ENCODE measurements around the gene FMN2. TPM values are rescaled to one million over a fixed set of nuclear protein-coding genes. Genes with fewer than 3 reads are reported as not detected.
"Not testable (repeated sequence)": the region's sequence is repeated elsewhere in the genome, so short reads cannot be mapped to it uniquely, and the experiment has no call there.

The FMN2 gene
- total RNA-seq, 2 experiments from 2014 or later, result not detected

DNA sequence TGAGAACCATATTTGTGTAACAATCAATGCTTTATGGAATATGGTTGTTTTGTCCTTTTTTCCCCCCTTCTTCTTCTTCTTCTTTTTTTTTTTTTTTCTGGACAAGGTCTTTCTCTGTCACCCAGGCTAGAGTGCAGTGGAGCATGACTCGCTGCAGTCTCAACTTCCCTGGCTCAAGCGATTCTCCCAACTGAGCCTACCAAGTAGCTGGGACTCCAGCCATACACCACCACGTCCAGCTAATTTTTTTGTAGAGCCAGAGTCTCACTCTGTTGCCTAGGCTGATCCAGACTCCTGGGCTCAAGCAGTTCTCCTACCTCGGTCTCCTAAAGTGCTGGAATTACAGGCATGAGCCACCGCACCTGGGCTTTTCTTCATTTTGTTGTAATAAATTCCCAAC, 86.7 kb downstream of the FMN2 start:
- intact Hi-C loops (cut with micrococcal nuclease), result no loop called here
- ATAC-seq, result no peak
- no peak for DNase-seq
- H3K9me3 Mint-ChIP-seq, result no peaks in the 10 kb centered on the region
- no peak overlapping the region for H3K4me3 Mint-ChIP-seq
- H3K27ac Mint-ChIP-seq, result no peak overlapping the region
- H3K27me3 Mint-ChIP-seq, result peaks cover 1% of the 10 kb centered on the region
- H3K36me3 Mint-ChIP-seq (ENCODE audit: low read depth), result no peaks in the 10 kb centered on the region
- H3K4me1 Mint-ChIP-seq (ENCODE audit: low read depth), result no peaks in the 10 kb centered on the region
- CTCF ChIA-PET, result no interaction called here
- POLR2A ChIA-PET, result no interaction called here
- TF ChIP-seq, protein P1, sequence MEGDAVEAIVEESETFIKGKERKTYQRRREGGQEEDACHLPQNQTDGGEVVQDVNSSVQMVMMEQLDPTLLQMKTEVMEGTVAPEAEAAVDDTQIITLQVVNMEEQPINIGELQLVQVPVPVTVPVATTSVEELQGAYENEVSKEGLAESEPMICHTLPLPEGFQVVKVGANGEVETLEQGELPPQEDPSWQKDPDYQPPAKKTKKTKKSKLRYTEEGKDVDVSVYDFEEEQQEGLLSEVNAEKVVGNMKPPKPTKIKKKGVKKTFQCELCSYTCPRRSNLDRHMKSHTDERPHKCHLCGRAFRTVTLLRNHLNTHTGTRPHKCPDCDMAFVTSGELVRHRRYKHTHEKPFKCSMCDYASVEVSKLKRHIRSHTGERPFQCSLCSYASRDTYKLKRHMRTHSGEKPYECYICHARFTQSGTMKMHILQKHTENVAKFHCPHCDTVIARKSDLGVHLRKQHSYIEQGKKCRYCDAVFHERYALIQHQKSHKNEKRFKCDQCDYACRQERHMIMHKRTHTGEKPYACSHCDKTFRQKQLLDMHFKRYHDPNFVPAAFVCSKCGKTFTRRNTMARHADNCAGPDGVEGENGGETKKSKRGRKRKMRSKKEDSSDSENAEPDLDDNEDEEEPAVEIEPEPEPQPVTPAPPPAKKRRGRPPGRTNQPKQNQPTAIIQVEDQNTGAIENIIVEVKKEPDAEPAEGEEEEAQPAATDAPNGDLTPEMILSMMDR (IDR thresholded peaks at IDR 0.05), result no peak

DNA sequence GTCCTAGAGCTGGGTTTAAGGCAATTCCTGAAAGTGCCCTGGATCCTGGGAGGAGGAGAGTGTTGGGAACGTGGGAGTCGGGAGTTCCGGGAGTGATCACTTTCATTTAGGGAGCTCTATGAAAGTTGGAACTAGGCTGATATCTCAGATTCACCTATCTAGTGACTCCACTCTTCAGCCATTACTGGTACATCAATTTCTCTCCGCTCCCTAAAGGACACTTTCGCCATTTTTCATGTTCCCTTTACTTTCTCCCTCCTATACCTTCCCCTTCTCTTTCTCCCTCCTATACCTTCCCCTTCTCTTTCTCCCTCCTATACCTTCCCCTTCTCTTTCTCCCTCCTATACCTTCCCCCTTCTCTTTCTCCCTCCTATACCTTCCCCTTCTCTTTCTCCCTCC, 93.0 kb downstream of the FMN2 start:
- not testable (repeated sequence) for ATAC-seq
- CTCF ChIA-PET, result interaction anchor here (0.6 kb wide), 1 partner anchor 11 kb away, joined by 3 read pairs; no protein-coding TSS in a partner anchor

DNA sequence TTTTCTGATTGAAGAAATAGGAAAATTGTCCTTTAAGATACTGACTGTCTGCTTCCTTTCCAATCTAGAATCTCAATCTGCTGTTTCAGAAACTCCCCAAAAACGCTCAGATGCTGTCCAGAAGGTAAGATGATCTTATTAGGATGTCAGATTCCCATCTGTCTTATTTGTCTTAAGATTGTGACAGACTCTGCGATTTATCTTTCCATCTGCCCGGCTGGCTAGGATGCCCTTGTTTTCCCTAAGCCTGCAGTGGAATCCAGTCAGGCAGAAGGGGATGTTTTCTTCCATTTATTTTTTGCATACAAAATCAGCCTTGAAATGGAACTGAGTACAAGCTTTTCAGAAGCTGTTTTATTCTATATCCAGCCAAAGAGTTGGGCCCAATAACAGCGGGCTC, 96.5 kb downstream of the FMN2 start:
- no peaks in the 10 kb centered on the region for H3K4me1 Mint-ChIP-seq (ENCODE audit: low read depth)
- H3K36me3 Mint-ChIP-seq (ENCODE audit: low read depth), result no peaks in the 10 kb centered on the region
- ATAC-seq, result no peak
- H3K27ac Mint-ChIP-seq, result no peak overlapping the region
- intact Hi-C loops (cut with micrococcal nuclease), result loop anchor here (10.0 kb wide), 1 partner anchor 163 kb away; no protein-coding TSS in a partner anchor
- H3K27me3 Mint-ChIP-seq, result peaks cover 13% of the 10 kb centered on the region
- H3K4me3 Mint-ChIP-seq, result no peak overlapping the region
- CTCF ChIA-PET, result interaction anchor here (1.7 to 1.9 kb wide), 3 partner anchors 11 to 24 kb away, joined by 5 to 12 read pairs (median 6); no protein-coding TSS in a partner anchor
- TF ChIP-seq, protein P1 (IDR thresholded peaks at IDR 0.05), result no peak
- POLR2A ChIA-PET, result interaction anchor here (0.6 kb wide), 1 partner anchor 1281 kb away, joined by 3 read pairs; no protein-coding TSS in a partner anchor
- DNase-seq, result no peak
- no peaks in the 10 kb centered on the region for H3K9me3 Mint-ChIP-seq

More for the DNA sequence above, 93.0 kb downstream of the FMN2 start:
- H3K36me3 Mint-ChIP-seq (ENCODE audit: low read depth); H3K4me3 Mint-ChIP-seq; H3K9me3 Mint-ChIP-seq; H3K4me1 Mint-ChIP-seq (ENCODE audit: low read depth); H3K27ac Mint-ChIP-seq; DNase-seq; POLR2A ChIA-PET: not testable (repeated sequence)
- H3K27me3 Mint-ChIP-seq, result peaks cover 11% of the 10 kb centered on the region
- intact Hi-C loops (cut with micrococcal nuclease), result loop anchor here (10.0 kb wide), 1 partner anchor 160 kb away; no protein-coding TSS in a partner anchor

DNA sequence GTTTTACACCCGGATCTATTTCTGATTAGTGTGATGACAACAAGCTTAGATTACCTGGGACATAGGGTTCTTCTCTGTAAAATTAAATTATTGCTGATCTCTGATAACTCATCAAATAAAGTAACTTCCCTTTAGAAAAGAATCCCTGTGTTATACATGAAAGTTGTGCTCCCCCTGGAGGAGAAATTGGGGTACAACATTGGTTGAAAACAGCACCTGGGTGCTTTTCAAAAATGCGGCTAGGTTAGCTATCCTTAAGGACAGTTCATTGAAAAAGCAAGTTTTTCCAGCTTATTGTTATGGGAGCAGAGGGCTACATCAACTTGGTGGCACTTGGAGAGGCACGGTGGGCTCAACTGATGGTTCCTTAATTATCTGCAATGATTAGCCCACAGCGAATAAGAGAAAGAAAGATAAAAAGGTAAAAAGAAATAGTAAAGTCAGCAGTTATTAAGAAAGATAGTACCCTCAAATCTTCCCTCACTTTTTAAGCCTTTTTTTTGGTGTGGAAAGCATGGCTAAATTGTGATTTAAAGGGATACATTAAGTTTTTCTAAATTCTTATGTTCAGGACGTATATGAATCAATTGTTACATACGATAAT, 97.8 kb downstream of the FMN2 start:
- Mint-ChIP-seq H3K36me3 (ENCODE audit: low read depth) (no peaks in the 10 kb centered on the region), H3K4me1 (ENCODE audit: low read depth) (no peaks in the 10 kb centered on the region), H3K9me3 (no peaks in the 10 kb centered on the region), H3K27me3 (peaks cover 13% of the 10 kb centered on the region), H3K4me3 (no peak overlapping the region), H3K27ac (no peak overlapping the region)
- intact Hi-C loops (cut with micrococcal nuclease), result loop anchor here (10.0 kb wide), 1 partner anchor 165 kb away; no protein-coding TSS in a partner anchor
- DNase-seq (peak; percentile 28), ATAC-seq (no peak)
- ChIA-PET POLR2A (no interaction called here), CTCF (interaction anchor here (0.8 to 1.9 kb wide), 10 partner anchors 9 to 252 kb away, joined by 3 to 12 read pairs (median 5); no protein-coding TSS in a partner anchor)
- TF ChIP-seq, protein P1 (IDR thresholded peaks at IDR 0.05), result peak; percentile 72

DNA sequence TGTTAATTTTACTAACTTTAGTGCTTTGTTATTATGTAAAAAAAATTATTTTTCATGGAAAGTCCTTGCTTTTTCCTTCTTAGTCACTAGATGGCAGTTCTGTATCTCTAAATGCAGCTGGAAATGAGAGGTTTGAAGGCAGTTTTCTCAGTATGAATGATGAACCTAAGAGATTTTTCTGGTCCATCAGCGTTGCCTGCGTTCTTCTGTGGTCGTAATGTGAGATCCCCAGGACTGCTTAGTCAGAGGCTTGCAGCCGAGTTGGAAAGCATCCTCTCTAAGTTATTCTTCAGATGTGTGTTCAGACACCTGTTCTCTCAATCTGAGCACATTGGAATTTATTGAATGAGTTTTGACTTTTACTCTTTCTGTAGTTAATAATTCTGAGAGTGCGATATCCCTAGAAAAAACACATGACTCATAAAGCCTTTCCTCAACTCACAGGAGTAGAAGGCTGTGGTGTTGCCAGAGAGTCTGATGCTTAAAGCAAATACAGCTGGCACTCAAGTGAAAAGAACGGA, 99.3 kb downstream of the FMN2 start:
- intact Hi-C loops (cut with micrococcal nuclease), result no loop called here
- Mint-ChIP-seq H3K9me3 (no peaks in the 10 kb centered on the region), H3K4me1 (ENCODE audit: low read depth) (no peaks in the 10 kb centered on the region), H3K27me3 (peaks cover 11% of the 10 kb centered on the region), H3K4me3 (no peak overlapping the region), H3K36me3 (ENCODE audit: low read depth) (no peaks in the 10 kb centered on the region), H3K27ac (no peak overlapping the region)
- CTCF ChIA-PET, result no interaction called here
- TF ChIP-seq, protein P1 (IDR thresholded peaks at IDR 0.05), result no peak
- ATAC-seq (peak; percentile 34), DNase-seq (no peak)
- POLR2A ChIA-PET, result no interaction called here
